MM.1S (cell line): Measurements from ENCODE around the gene NDFIP2.

ENCODE experiments used
- DNase-seq: peaks from one replicate; pipeline ENCODE4 v3.0.0-alpha.2; 2015
- H2AFZ ChIP-seq: fragments of 300-600 bp; sonication (generic); 2 replicates; pipeline ENCODE4 v1.6.0; 2016; ENCODE audit warnings: antibody characterized with exemption, low read length
- H3F3A ChIP-seq: fragments of 300-600 bp; sonication (generic); 2 replicates; pipeline ENCODE4 v1.6.1; 2016; ENCODE audit warnings: mild to moderate bottlenecking, antibody characterized with exemption, low read length, moderate library complexity, mixed read lengths; ENCODE audit not compliant: insufficient read depth
- H3K27ac ChIP-seq: fragments of 300-600 bp; sonication (generic); 2 replicates; pipeline ENCODE4 v1.5.1; 2016; ENCODE audit warnings: mild to moderate bottlenecking, low read length
- H3K27me3 ChIP-seq: fragments of 300-600 bp; sonication (generic); replicated peaks from 2 replicates; pipeline ENCODE4 v1.6.0; 2016; ENCODE audit warnings: low read length; ENCODE audit not compliant: insufficient read depth
- H3K36me3 ChIP-seq: fragments of 300-600 bp; sonication (generic); replicated peaks from 2 replicates; pipeline ENCODE4 v1.6.1; 2016; ENCODE audit warnings: mild to moderate bottlenecking, low read length, mixed read lengths; ENCODE audit not compliant: insufficient read depth
- H3K4me1 ChIP-seq: fragments of 300-600 bp; sonication (generic); 2 replicates; pipeline ENCODE4 v1.6.1; 2016; ENCODE audit warnings: low read length, mixed read lengths
- H3K4me2 ChIP-seq: fragments of 300-600 bp; sonication (generic); 2 replicates; pipeline ENCODE4 v1.6.0; 2016; ENCODE audit warnings: low read depth, low read length
- H3K4me3 ChIP-seq: fragments of 300-600 bp; sonication (generic); 2 replicates; pipeline ENCODE4 v1.5.1; 2016; ENCODE audit warnings: low read length, mixed read lengths
- H3K79me2 ChIP-seq: fragments of 300-600 bp; sonication (generic); 2 replicates; pipeline ENCODE4 v1.6.1; 2016; ENCODE audit warnings: mixed run types, low read length, mixed read lengths
- H3K9ac ChIP-seq: fragments of 300-600 bp; sonication (generic); 2 replicates; pipeline ENCODE4 v1.6.1; 2016; ENCODE audit warnings: low read length, mixed read lengths
- H3K9me2 ChIP-seq: fragments of 300-600 bp; sonication (generic); replicated peaks from 2 replicates; pipeline ENCODE4 v1.6.1; 2016; ENCODE audit warnings: mild to moderate bottlenecking, low read length, mixed read lengths; ENCODE audit not compliant: insufficient read depth
- H3K9me3 ChIP-seq: fragments of 300-600 bp; sonication (generic); replicated peaks from 2 replicates; pipeline ENCODE4 v1.6.1; 2016; ENCODE audit warnings: mild to moderate bottlenecking, low read length, mixed read lengths; ENCODE audit not compliant: insufficient read depth
- H4K20me1 ChIP-seq: fragments of 300-600 bp; sonication (generic); 2 replicates; pipeline ENCODE4 v1.6.1; 2016; ENCODE audit warnings: mild to moderate bottlenecking, low read length, moderate library complexity, mixed read lengths; ENCODE audit not compliant: insufficient read depth
- CTCF ChIP-seq: fragments of 300-600 bp; sonication (generic); IDR thresholded peaks from 2 replicates; pipeline ENCODE4 v1.5.1; 2016; ENCODE audit warnings: antibody characterized with exemption, low read length, mixed read lengths
- EZH2 ChIP-seq: fragments of 300-600 bp; sonication (generic); optimal IDR thresholded peaks from 2 replicates; pipeline ENCODE3; 2017; ENCODE audit warnings: low read depth, mild to moderate bottlenecking, antibody characterized with exemption, low read length, mixed read lengths
- EZH2phosphoT487 ChIP-seq: fragments of 300-600 bp; sonication (generic); IDR thresholded peaks from 2 replicates; pipeline ENCODE4 v1.6.1; 2018; ENCODE audit warnings: antibody characterized with exemption, low read length

NDFIP2 gene

GRCh38 chr13:79497852-79498251, 16.9 kb downstream of the NDFIP2 start:
- 0 out of 2 replicates have a peak, but pooled peaks cover 5% of the 10 kb centered on the region for H3K9me2 ChIP-seq

GRCh38 chr13:79500829-79501228, 19.9 kb downstream of the NDFIP2 start:
- no peak for TF ChIP-seq CTCF
- no peak for TF ChIP-seq EZH2phosphoT487
- no peak for TF ChIP-seq EZH2
- Histone ChIP-seq H3K27me3 (no peaks in the 10 kb centered on the region), H2AFZ (no peak overlapping the region), H3K4me3 (no peak overlapping the region), H3K4me2 (no peak overlapping the region), H3K9me2 (0 out of 2 replicates have a peak, but pooled peaks cover 5% of the 10 kb centered on the region), H3K79me2 (peaks cover 53% of the 10 kb centered on the region), H3K9ac (no peak overlapping the region), H4K20me1 (no peaks in the 10 kb centered on the region), H3K9me3 (no peaks in the 10 kb centered on the region), H3K36me3 (no peaks in the 10 kb centered on the region), H3K4me1 (no peaks in the 10 kb centered on the region; the same call in 1 of the 2 replicates), H3K27ac (no peak overlapping the region), H3F3A (no peaks in the 10 kb centered on the region)
- no peak for DNase-seq

More at GRCh38 chr13:79497852-79498251, 16.9 kb downstream of the NDFIP2 start:
- Histone ChIP-seq H3K36me3 (no peaks in the 10 kb centered on the region), H3K27me3 (no peaks in the 10 kb centered on the region), H3K9me3 (no peaks in the 10 kb centered on the region), H3K79me2 (peaks cover 53% of the 10 kb centered on the region), H4K20me1 (no peaks in the 10 kb centered on the region), H3K4me1 (peaks cover 4% of the 10 kb centered on the region; the same call in 1 of the 2 replicates), H3K4me2 (no peak overlapping the region), H2AFZ (no peak overlapping the region), H3K9ac (no peak overlapping the region), H3K27ac (no peak overlapping the region), H3F3A (no peaks in the 10 kb centered on the region), H3K4me3 (no peak overlapping the region)
- DNase-seq = no peak
- TF ChIP-seq CTCF (no peak), EZH2phosphoT487 (no peak), EZH2 (no peak)

- Histone ChIP-seq H3K9me3 (no peaks in the 10 kb centered on the region), H3K27me3 (no peaks in the 10 kb centered on the region), H3K9me2 (0 out of 2 replicates have a peak, but pooled peaks cover 5% of the 10 kb centered on the region), H3K79me2 (peaks cover 49% of the 10 kb centered on the region), H2AFZ (no peak overlapping the region), H3K36me3 (no peaks in the 10 kb centered on the region), H3K4me2 (no peak overlapping the region), H4K20me1 (no peaks in the 10 kb centered on the region), H3K4me3 (no peak overlapping the region), H3K9ac (no peak overlapping the region), H3F3A (no peaks in the 10 kb centered on the region), H3K27ac (no peak overlapping the region), H3K4me1 (no peaks in the 10 kb centered on the region; the same call in 1 of the 2 replicates)
- no peak for DNase-seq
- TF ChIP-seq EZH2phosphoT487 = no peak
- no peak for TF ChIP-seq EZH2
- no peak for TF ChIP-seq CTCF
Observed at GRCh38 chr13:79501538-79502232, 20.7 kb downstream of the NDFIP2 start.
